WERI-Rb-1 (cell line): ENCODE data around the gene STXBP5.

Experiments used
- DNase-seq: peaks from one replicate; pipeline ENCODE4 v3.0.0-alpha.2; 2020
- H3K27ac ChIP-seq: fragments of 250-450 bp; sonication (Bioruptor Pico); 2 replicates; pipeline ENCODE4 v1.5.1; 2020; ENCODE audit warnings: mild to moderate bottlenecking, moderate library complexity
- H3K27me3 ChIP-seq: fragments of 250-450 bp; sonication (Bioruptor Pico); 2 replicates; pipeline ENCODE4 v1.5.1; 2021; ENCODE audit warnings: mild to moderate bottlenecking, low read depth, moderate library complexity; ENCODE audit not compliant: insufficient read depth, severe bottlenecking
- H3K36me3 ChIP-seq: fragments of 250-450 bp; sonication (Bioruptor Pico); 2 replicates; pipeline ENCODE4 v1.5.1; 2020; ENCODE audit warnings: mild to moderate bottlenecking, moderate library complexity
- H3K4me3 ChIP-seq: 2 replicates; pipeline ENCODE4 v1.5.1; 2011; ENCODE audit warnings: low read depth, mild to moderate bottlenecking, control low read depth, low read length
- H3K9me3 ChIP-seq: fragments of 250-450 bp; sonication (Bioruptor Pico); 2 replicates; pipeline ENCODE4 v1.5.1; 2021; ENCODE audit warnings: mild to moderate bottlenecking, moderate library complexity; ENCODE audit not compliant: severe bottlenecking
- CTCF ChIP-seq: IDR thresholded peaks from 2 replicates; pipeline ENCODE4 v1.5.1; 2011; ENCODE audit warnings: low read depth, mild to moderate bottlenecking, control low read depth, inconsistent platforms, low read length

The STXBP5 gene

DNA sequence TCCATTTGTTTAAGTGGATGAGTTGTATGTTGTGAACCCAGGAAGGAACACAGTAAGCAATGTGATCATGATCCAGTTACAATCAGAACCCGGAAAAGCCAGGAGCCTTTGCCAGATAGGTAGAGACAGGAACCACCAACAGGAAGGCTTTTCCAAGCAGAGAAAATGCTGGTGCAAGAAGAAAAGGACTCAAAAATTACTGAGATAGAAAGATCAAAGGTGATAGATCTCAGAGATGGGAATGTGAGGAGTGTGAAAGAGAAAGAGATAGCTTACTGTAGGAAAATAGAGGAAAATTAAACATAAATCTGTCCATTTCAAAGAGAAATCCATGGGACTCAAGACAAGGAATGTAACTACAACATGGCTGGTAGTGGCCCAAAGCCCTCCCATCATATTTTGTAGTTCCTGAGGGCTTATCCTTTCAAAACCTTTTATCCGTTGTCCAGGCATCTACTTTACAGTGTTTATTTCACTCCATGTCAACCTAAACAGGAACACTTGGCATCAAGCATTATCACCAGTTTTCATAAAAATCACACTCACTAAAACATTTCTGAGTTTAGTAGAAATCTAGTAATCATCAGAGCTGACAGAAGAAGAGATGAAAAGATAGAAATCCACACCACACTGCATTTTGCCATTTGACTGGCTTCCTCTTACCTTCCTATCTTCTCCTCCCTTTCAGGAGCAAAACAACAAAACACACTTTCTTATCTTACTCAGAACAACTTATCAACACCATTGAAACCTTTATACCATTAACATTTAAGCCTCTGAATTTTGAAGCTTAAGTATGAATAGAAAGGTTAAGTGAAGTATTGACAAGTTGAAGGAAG, 44.5 kb upstream of the STXBP5 start:
- H3K27me3 ChIP-seq, result no peaks in the 10 kb centered on the region
- no peaks in the 10 kb centered on the region for H3K9me3 ChIP-seq
- no peak for TF ChIP-seq CTCF
- no peak overlapping the region for H3K27ac ChIP-seq
- H3K4me3 ChIP-seq, result no peak overlapping the region
- H3K36me3 ChIP-seq, result no peaks in the 10 kb centered on the region
- no peak for DNase-seq

DNA sequence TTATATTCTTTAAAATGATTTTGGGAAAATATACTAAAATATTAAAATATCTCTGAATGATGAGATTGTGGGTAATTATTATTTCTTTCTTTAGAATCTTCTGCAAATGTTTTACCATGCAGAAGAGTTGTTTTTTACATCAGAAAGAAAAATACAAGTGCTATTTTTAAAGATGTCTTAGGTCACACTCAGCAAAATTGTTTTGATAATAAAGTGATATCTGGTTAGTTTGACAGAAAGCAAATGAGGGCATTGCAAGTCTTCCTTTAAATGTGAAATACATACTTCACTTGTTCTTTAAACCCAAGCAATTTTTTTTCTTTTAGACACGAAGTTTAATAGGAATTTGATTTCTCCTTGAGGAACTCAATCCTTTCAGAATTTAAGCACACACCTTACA, 43.6 kb upstream of the STXBP5 start:
- no peak overlapping the region for H3K27ac ChIP-seq
- DNase-seq, result no peak
- H3K4me3 ChIP-seq, result no peak overlapping the region

DNA sequence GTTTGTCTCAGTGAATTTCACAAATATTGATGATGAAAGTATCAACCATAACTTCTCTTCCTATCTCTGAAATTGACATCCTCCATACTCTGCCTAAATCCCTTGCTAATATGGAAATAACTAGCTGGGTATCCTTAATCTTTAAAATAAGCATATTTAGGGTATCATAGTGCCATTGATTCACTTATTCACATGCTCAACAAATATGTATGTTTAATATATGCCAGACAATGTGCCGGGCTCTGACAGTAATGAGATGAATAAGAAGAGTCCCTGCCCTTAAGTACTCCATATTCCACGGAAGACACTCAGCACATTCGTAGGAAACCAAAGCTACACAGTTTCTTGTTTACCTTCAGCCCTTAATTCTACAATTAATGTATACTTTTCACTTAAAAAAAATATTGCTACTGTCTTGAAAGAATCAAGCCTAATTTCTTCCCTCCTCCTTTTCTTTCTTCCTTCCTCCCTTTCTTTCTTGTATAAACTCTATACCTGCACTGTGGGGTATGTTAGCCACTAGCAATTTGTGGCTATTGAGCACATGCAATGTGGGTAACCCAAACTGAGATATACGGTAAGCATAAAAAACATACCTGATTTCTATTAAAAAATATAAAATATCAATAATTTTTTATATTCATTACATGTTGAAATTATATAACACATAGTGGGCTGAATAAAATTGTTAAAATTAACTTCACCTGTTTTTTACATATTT, 42.8 kb upstream of the STXBP5 start:
- TF ChIP-seq CTCF, result no peak
- H3K27me3 ChIP-seq, result no peaks in the 10 kb centered on the region
- no peak overlapping the region for H3K27ac ChIP-seq
- no peaks in the 10 kb centered on the region for H3K36me3 ChIP-seq
- H3K4me3 ChIP-seq, result no peak overlapping the region
- no peaks in the 10 kb centered on the region for H3K9me3 ChIP-seq
- no peak for DNase-seq

More for the DNA sequence above, 43.6 kb upstream of the STXBP5 start:
- TF ChIP-seq CTCF, result no peak
- Histone ChIP-seq H3K36me3 (no peaks in the 10 kb centered on the region), H3K27me3 (no peaks in the 10 kb centered on the region), H3K9me3 (no peaks in the 10 kb centered on the region)

- Histone ChIP-seq H3K27ac (no peak overlapping the region), H3K9me3 (no peaks in the 10 kb centered on the region), H3K4me3 (no peak overlapping the region), H3K27me3 (no peaks in the 10 kb centered on the region), H3K36me3 (no peaks in the 10 kb centered on the region)
- DNase-seq, result no peak
- no peak for TF ChIP-seq CTCF
These were observed 42.2 kb upstream of the STXBP5 start for GRCh38 chr6:147161974-147162495.

- DNase-seq, result no peak
- Histone ChIP-seq H3K36me3 (no peaks in the 10 kb centered on the region), H3K4me3 (no peak overlapping the region), H3K27ac (no peak overlapping the region), H3K27me3 (no peaks in the 10 kb centered on the region), H3K9me3 (no peaks in the 10 kb centered on the region)
- no peak for TF ChIP-seq CTCF
These were observed 39.5 kb upstream of the STXBP5 start for GRCh38 chr6:147164761-147165160.
